ENCODE data around the gene VRK1.

VRK1 gene

DNA sequence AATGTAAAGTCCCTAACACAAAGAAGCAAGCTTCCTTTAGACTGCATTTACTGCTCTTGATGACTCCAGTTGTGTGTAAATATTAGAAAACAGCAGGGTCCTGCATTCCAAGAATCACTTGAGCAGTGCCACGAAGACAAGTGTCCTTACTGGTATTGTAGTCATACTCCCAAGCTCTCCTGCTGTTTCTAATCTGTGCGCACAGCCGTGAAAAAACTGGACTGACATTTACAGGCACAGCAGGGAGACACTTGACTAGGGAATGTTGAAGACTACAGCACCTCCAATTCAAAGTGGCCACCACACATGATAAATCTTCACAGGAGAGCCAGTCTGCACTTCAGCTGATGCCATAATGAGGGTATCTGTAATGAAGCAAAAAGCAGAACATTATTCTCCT lies 91.4 kb downstream of the VRK1 start:
- DNase-seq = no peak

DNA sequence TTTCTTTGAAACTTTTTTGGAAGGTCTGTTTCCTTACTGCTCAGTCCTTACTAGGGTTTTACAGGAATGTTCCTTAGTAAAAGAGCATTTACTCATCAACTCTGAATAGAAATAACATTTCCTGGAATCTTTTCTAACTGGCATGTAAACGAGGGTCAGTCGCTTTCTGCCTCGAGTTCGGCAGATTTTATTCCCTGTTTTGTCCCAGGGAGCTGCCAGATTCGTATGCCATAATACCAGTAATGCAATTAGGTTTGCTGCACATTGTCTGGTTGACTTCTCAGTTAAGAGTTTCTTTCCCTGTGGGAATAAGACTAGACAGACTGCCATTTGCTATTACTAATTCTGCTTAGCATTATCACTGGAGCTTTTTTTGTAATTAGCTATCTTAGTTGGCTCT lies 91.9 kb downstream of the VRK1 start:
- DNase-seq = no peak

DNA sequence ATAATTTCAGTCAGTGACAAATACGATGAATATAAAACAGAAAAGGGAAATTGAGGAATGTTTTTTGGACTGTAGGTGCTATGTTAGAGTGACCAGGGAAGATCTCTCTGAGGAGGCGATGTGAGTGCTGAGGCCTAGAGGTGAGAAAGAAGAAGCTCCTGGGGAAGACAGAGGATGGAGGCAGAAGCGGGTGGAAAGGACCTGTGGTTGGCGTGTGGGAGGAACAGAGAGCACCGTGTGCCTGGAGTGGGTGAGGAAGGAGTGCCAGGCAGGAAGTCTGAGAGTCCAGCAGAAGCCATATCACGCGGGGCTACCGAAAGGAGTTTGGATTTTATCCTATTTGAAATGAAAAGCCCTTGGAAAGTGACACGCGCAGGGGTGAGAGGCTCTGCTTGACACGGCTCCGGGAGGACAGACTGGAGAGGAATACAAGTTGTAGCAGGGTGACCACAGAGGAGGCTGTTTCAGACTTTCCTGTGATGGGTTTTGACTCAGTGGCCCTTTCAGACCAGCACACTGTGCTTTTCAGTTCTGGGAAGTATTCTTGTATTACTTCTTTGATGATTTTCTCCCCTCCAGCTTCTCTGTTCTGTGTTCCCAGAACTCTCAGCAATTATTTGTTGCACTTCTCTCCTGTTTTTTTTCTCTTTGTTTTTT lies 96.9 kb downstream of the VRK1 start:
- no peak for DNase-seq

DNA sequence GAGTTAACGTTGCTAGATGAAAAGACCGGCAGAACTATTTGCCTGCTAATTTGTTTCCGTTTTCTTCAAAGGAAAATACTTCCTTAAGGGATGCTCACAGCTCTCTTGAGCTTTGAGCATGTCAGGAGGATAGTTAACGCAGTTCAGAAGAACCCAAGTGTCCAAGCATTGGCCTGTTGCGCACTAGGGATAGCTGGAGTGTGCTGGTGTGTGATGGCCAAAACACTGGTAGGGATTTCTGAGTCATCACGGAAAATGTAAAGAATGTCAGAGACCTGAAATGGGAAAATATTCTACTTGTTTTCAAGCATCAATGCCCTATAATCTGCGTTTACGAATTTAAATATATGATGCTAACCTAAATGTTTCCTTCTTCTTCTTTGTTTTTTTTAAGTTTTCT lies 97.8 kb downstream of the VRK1 start:
- DNase-seq = no peak

DNA sequence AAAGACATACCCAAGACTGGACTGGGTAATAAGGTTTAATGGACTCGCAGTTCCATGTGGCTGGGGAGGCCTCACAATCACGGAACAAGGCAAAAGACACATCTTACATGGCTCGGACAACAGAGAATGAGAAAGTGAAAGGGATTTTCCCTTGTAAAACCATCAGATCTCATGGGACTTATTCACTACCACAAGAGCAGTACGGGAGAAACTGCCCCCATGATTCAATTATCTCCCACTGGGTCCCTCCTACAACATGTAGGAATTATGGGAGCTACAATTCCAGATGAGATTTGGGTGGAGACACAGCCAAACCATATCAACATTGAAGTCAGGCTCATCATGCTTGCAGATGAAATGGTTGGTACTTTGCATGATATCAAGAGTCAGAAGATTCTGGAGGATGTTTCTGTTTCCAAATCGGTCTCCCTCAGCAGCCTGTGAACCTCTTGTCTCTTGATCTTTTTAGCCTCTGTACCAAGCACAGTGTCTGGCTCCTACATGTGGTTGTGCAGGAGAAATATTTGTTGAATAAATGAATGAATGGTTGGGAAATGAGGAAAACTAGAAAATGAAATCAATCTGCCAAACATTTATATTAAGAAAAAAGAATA lies 98.6 kb downstream of the VRK1 start:
- DNase-seq = no peak

DNA sequence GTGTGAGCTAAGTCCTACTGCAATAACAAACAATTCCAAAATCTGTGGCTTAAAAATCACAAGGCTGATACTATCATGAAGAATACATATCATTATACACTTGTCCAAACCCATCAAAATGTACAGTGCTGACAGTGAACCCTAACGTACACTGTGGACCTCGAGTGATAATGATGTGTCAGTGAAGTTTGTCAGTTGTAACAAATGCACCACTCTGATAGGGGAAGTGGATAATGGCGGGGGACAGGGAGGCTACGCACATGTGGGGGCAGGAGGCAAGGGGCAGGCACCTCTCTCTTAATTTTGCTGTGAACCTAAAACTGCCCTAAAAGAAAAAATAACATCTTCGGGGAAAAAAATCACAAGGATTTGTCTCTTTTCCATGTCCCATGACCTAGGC lies 100.0 kb downstream of the VRK1 start:
- DNase-seq = no peak

DNA sequence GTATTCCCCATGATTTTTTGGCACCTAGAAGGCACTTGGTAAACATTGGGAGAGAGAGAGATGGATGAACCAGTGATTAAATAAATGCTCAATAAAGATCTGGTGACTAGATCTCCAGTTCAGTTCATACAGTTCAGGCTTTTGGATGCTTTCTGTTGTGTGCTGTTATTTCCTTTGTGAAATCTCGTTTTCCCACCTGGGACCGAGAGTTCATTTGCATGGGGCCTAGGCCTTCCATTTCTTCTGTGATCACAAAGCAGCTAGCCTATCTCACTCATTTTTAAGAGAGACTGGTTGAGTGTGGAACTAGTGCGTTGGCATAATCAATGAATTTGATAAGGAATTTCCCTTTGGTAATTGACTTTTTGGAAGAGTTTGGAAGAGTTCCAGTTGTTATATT lies 104.0 kb downstream of the VRK1 start:
- DNase-seq = no peak

DNA sequence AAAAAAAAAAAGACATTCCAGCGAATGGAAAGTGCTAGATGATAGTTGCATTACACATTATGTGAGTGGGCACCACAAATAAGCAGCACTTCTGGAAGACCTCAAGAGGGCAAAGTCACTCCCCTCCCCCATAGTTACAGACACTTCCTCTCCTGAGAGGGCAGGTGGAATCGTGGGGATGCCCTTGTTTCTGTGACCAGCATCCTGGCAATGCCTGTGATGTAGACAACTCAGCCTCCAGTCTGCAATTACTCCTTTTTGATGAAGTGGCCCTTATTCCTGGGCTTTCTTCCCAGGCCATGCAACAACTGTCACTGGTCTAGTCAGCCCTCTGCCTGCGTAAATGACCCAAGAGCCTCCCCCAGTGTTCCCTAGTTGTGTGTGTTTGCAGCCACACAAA lies 104.8 kb downstream of the VRK1 start:
- no peak for DNase-seq

DNA sequence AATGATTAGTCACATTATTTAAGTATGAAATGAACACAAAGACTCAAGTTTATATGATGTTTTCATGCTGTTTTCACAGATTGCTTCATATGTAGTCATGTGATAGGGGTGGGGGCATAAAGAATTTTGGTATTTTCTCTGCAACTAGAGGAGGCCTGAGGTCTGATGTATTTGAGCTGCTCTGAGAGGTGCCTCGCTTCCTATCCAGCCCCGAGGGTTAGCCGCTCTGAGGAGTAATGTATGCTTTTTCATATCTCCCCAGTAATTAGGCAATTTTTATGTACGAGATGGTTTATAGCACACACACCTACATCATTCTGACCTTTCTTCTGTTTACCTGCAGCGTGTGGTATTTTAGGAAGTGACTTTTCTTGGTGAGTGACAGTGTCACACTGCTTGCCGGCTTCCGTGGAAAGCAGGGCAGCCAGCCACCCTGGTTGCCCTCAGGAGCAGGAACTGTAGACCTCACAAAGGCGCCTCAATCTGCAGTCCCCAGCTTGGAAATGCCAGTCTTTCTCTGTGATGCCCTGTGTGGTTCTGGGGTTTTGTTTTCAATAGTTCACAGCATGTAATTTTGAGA lies 106.4 kb downstream of the VRK1 start:
- DNase-seq = no peak

DNA sequence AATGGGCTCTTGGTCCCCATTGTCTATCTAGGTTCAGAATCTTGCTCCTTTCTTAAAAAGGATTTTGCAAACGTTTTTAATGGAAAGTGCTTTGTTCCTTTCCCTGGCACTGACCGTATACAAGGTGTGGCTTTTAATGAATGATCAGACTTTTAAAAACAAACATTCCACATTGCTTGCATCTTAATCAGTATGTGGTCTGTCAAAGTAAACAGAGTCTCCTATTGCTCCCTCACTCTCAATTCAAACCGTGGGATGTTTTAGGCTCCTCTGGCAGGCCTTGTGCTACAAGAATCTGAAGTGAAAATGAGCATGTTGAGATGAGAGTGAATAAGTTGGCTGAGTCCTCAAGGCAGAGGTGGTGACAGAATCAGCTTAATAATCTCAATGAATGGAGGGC lies 107.0 kb downstream of the VRK1 start:
- DNase-seq = no peak

DNA sequence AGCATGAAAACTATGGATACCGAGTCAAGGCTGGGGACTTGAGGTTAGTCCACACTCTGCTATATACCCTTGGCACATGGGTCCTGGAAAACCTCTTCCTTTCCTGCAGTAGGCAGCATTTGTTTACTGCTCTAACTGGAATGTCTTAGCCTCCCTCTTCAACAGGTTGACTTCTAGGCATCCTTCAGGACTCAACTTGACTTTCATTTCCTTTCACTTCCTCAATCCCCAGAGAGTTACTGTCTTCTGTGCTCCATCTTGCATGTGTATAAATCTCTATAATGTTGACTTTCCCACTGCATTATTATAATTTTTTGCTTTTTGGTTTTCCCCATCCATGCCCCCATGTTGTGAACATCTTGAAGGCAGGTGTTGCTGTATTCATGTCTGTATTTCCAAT lies 107.9 kb downstream of the VRK1 start:
- no peak for DNase-seq

DNA sequence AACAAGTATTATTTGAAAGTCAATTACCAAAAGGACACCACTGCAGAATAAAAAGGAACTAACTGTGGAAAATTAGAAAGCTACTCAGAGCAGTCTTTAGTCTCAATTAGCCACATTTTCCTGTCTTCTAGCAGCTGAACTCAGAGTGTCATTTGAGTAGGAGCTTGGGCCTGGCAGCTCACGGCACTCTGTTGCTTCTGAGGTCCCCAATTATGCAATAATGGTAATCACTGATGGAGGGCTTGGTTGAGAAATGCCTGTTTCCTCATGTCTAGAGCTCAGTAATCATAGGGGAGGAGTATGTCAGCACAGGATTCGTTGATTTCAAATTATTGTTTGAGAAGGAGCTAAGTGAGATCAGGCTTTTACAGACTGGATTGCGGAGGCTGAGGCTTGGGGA lies 108.6 kb downstream of the VRK1 start:
- no peak for DNase-seq

DNA sequence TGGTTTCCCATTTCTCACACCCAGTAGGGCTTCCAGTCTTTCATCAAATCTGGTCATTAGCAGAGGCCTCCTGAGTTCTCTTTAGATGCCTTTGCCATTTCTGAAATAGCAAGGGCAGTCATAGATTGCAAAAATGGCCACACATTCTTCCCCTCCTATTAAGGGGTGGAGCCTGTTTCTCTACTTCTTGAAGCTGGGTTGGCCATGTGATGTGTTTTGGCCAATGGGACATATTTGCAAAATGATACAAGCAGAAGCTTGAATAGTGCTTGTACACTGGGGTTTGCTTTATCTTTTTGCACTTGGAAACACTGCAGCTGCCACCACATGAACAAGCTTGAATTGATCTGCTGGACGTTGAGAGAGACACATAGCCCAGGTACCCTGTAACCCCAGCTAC lies 109.3 kb downstream of the VRK1 start:
- DNase-seq = no peak

DNA sequence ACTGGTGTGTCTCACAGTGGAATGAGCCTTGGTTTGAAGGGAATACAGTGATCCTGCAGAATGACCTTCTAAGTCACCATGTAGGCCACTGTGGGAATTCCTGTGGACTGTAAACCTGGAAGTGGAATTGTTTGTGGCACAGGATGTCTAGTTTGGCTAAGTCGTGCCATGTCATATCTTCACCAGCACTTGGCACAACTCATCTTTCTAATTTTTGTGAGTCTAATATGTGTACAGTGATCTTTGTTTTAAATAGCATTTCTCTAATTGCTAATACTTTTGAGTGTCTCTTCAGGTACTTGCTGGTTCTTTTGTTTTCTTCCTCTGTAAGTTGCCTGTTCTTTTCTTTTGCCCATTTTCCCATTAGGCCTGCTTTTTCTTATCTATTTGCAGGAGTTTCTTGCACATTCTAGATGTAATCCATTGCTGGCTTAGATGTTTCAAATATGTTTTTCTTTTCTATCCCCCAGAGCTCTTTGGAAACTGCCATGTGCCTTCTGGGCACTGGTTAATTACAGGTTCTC lies 112.7 kb downstream of the VRK1 start:
- no peak for DNase-seq

DNA sequence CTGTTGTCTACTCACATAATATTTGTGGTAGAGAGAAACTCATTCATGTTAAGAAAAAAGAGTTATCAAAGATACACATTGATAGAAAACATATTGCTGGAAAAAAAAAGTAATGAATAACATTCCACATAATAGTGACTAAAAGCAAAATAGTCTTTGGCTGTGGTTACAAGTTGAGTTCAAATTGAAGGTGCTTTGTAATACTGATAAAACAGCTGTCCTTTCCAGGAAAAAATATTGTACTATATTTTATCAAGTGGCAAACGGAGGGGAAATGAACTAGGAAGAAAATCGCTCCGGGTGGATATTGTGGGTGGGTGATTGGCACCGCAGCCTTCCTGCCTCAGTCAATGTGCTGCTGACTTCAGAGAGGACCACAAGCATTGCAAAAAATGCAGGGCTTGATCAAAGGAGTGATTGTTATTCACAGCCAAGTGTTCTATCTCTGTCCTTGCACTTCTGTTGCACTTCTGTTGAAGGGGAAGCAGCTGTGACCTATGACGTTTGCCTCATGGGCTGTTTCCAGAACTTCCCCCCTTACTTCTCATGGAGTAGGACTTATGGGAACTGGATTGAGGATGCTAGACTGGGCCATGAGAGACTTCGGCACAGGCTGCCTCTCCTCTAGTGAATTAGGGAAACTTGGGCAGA lies 114.4 kb downstream of the VRK1 start:
- no peak for DNase-seq

DNA sequence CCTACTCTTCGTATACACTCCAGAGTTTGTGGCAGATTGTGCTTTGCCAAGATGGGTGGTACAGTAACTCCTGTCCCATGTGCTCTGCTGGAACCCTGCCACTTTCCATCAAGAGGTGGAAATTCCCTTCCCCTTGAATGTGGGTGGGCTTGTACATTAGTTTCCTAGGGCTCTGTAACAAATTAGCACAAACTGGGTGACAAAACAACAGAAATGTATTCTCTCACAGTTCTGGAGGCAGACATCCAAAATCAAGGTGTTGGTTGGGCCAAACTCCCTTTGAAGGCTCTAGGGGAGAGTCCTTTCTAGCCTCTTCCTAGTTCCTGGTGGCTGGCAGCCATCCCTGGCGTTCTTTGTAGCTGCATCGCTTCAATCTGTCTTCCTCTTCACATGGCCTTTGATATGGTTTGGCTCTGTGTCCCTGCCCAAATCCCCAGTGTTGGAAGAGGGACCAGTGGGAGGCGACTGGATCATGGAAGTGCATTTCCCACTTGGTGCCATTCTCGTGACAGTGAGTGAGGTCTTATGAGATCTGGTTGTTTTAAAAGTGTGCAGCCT lies 117.5 kb downstream of the VRK1 start:
- no peak for DNase-seq

DNA sequence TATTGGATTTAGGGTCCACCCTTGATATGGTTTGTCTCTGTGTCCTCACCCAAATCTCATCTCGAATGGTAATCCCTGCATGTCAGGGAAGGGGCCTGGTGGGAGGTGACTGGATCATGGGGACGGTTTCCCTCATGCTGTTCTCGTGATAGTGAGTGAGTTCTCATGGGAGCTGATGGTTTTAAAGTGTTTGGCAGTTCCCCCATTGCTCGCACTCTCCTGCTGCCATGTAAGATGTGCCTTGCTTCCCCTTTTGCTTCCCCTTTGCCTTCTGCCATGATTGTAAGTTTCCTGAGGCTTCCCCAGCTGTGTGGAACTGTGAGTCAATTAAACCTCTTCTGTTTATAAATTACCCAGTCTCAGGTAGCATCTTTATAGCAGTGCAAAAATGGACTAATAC lies 118.3 kb downstream of the VRK1 start:
- DNase-seq = no peak

DNA sequence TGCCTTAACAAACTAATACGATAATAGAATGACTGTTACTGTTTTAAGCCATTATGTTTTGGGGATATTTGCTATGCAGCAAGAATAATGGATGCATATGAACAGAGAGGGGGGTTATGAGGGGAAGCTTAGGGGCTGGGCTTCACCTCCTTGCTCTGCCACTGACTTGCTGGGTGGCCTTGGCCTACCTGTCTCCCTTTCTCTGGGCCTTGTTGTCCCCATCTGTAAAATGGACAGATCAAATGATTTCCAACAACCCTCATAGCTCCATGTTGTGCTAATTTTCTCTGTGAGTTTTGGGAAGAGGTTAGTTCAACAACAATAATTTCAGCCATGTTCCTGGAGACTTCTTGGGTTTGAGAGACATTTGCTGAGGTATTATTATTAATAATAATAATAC lies 119.6 kb downstream of the VRK1 start:
- DNase-seq = no peak

DNA sequence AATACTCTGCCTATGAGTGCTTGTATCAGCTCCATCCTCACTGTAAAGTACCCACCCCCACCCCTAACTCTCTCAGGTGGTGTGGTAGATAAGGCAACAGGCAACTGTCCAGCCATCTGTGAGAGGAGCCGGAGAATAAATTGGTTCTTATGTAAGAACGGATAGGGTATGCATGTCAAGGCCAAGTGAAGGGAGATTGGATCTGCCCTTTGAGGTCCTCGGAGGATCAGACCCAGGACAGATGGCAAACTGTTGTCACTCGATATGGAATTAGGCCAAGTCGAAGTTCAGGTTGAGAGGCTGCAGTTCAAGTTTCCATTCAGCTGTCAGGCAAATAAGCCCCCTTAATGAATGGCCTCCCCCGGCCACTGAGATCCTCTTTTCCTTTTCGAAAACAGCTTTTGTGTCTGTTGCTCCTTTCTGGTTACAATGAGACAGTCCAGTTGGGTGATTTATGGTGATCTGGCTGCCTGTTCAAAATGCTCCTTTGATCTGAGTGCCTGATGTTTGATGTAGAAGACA lies 120.3 kb downstream of the VRK1 start:
- DNase-seq = no peak

DNA sequence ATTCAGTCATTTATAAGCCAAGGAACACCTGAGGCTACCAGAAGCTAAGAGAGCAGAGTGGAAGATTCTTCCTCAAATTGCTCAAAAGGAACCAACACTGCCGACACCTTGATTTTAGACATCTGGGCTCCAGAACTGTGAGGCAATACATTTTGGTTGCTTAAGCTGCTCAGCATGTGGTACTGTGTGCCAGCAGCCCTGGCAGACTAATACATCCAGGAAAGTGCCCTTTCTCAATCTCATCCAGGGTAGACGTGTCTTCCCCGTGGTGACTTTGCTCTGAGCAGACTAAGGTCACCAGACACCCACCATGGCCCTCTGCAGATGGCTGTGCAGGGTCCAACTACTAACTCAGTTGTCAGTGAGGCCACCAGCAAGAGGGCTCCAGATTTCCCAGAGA lies 122.8 kb downstream of the VRK1 start:
- no peak for DNase-seq

DNA sequence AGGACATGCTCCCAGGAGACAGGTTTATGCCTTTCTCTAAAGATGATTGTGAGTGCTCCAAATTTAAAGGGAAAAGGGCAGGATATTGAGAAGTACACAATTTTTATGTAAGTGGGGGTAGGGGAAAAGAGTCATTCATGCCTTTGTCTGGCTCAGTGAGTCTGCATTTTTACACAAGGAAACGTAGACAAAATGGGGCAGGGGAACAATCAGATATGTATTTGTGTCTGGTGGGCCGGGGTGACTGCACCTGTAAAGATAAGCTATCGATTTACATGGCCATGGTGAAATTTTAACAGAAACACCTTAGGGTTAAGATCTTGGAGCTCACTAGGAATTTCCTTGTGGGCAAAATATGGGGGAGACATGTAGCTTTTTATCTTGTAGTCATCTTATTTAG lies 123.6 kb downstream of the VRK1 start:
- no peak for DNase-seq

DNA sequence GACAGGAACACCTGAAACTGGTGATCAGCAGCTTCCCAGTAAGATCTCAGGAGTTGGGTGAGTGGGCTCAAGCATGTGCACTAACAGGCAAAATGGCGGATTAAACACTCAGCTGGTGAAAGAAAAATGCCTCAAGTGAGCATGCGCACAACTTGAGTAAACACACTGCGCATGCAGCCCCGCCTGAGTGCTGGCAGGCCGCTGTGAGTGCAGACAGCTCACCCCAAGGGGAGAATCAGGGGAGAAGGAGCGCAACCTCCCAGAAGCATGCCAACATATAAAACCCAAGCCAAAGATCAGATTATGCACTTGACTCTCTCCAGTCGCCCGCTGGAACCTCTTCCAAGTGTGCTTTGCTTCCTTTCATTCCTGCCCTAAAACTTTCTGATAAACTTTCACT lies 125.8 kb downstream of the VRK1 start:
- no peak for DNase-seq

DNA sequence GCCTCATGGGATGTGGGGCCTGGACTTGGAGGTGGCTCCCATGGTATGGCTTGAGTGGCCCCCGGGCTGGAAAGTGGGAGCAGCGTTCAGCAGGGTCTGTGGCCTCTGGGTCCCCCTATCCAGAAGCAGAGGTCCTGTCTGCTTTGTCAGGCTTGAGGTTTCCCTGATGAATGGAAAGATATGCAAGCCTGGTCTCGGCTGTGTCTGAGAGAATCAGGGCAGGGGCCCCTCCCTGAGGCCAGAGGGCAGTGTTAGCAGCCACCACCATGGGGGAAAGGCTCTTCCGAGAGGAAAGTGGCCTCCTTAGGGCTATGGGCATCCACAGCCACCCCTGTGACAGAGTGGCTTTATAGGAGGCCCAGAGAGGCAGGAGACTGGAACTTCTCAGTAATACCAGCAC lies 128.2 kb downstream of the VRK1 start:
- DNase-seq = no peak

DNA sequence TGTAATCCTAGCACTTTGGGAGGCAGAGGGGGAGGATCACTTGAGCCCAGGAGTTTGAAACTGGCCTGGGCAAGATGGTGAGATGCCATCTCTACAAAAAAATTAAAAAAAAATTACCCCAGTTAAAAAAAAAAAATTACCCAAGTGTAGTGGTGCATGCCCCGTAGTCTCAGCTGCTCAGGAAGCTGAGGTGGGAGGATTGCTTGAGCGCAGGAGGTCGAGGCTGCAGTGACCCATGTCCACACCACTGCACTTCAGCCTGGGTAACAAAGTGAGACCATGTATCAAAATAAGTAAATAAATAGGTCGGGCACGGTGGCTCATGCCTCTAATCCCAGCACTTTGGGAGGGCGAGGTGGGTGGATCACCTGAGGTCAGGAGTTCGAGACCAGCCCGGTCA lies 128.8 kb downstream of the VRK1 start:
- no peak for DNase-seq
